Measurements from ENCODE around the gene PID1. TPM values are rescaled to one million over a fixed set of nuclear protein-coding genes. Genes with fewer than 3 reads are reported as not detected.

The PID1 gene
- total RNA-seq, 4 donors from 2014 or later, result 33.1 to 48.6 (median 39.7) TPM

DNA sequence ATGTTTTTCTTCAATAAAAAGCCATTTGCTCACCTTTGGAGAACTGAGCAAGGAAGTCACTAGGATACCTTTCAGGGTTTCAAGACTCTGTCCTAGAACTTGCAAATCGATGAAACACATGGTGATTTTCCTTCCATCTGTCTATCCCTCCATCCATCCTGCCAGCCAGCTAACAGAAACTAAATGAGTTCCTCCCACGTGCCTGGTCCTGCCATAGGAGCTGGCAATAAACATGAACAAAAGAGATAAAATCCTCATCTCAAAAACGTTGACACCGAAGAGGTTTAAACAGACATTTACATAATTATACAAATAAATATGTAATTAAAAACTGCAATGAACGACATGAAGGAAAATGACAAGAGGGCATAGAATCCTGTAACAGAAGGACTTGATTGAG is 249.0 kb downstream of the PID1 start:
- no peaks in the 10 kb centered on the region for H3K27me3 ChIP-seq
- no peak for DNase-seq (ENCODE audit: low spot score in 2 of 2)
- H3K9me3 ChIP-seq, result no peaks in the 10 kb centered on the region
- H3K4me1 ChIP-seq, result no peaks in the 10 kb centered on the region
- H3K4me3 ChIP-seq, result no peak overlapping the region
- TF ChIP-seq EP300 (IDR thresholded peaks at IDR 0.05) (no peak), POLR2A (IDR thresholded peaks at IDR 0.05) (no peak)
- TF ChIP-seq, protein P1, sequence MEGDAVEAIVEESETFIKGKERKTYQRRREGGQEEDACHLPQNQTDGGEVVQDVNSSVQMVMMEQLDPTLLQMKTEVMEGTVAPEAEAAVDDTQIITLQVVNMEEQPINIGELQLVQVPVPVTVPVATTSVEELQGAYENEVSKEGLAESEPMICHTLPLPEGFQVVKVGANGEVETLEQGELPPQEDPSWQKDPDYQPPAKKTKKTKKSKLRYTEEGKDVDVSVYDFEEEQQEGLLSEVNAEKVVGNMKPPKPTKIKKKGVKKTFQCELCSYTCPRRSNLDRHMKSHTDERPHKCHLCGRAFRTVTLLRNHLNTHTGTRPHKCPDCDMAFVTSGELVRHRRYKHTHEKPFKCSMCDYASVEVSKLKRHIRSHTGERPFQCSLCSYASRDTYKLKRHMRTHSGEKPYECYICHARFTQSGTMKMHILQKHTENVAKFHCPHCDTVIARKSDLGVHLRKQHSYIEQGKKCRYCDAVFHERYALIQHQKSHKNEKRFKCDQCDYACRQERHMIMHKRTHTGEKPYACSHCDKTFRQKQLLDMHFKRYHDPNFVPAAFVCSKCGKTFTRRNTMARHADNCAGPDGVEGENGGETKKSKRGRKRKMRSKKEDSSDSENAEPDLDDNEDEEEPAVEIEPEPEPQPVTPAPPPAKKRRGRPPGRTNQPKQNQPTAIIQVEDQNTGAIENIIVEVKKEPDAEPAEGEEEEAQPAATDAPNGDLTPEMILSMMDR (IDR thresholded peaks at IDR 0.05), result no peak
- WGBS, 2 donors, result 76 to 78% methylated on average over 5 of the region's 5 CpGs
- H3K36me3 ChIP-seq, result peaks cover 0 to 9% (median 0%) of the 10 kb centered on the region in 3 donors
- no peak overlapping the region for H3K27ac ChIP-seq

DNA sequence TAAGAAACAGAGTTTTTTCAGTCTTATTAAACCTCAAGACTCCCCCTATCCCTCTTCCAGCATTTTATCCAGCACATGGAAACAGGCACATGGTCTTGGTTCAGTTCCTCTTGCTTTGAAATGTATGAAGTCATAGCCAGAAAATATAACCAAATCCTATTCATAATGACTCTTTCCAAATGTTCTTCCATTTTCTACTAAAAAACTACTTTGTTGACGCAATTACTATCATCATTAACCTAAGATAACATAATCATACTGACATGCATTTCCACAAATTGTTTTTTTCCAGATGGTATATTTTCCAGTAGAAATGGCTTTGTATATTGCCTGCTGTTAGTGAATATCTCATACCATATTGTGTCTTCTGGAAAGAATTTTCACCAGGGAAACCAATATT is 261.3 kb downstream of the PID1 start:
- no peak overlapping the region for H3K27ac ChIP-seq
- WGBS, 2 donors, result 71 to 92% methylated on average over 1 of the region's 1 CpG

DNA sequence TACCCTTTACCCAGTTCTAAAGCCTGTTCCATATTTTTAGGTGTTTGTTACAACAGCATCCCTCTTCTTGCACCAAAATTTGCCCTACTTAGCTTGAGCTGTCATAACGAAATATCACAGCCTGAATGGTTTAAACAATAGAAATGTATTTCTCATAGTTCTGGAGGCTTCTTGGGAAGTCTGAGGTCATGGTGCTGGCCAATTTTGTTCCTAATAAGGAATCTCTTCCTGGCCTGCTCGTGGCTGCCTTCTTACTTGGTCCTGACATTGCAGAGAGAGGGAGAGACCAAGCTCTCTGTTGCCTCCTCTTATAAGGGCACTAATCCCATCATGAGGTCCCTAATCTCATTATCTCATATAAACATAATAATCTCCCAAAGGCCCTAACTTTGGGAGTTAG is 267.8 kb downstream of the PID1 start:
- Histone ChIP-seq H3K9me3 (peaks cover 0 to 19% (median 2%) of the 10 kb centered on the region in 4 donors), H3K27ac (no peak overlapping the region), H3K4me1 (no peaks in the 10 kb centered on the region), H3K4me3 (no peak overlapping the region), H3K27me3 (no peaks in the 10 kb centered on the region), H3K36me3 (no peaks in the 10 kb centered on the region)
- DNase-seq (ENCODE audit: low spot score in 2 of 2), result no peak
- WGBS, 2 donors, result 36 to 40% methylated on average over 2 of the region's 2 CpGs
- TF ChIP-seq, protein P1 (IDR thresholded peaks at IDR 0.05), result no peak
- TF ChIP-seq POLR2A (IDR thresholded peaks at IDR 0.05) (no peak), EP300 (IDR thresholded peaks at IDR 0.05) (no peak)

More for the DNA sequence above, 261.3 kb downstream of the PID1 start:
- DNase-seq (ENCODE audit: low spot score in 2 of 2), result no peak
- H3K27me3 ChIP-seq, result no peaks in the 10 kb centered on the region
- H3K36me3 ChIP-seq, result no peaks in the 10 kb centered on the region
- TF ChIP-seq EP300 (IDR thresholded peaks at IDR 0.05), result no peak
- no peak for TF ChIP-seq POLR2A (IDR thresholded peaks at IDR 0.05)
- TF ChIP-seq, protein P1 (IDR thresholded peaks at IDR 0.05), result no peak
- H3K4me1 ChIP-seq, result no peaks in the 10 kb centered on the region
- no peak overlapping the region for H3K4me3 ChIP-seq
- no peaks in the 10 kb centered on the region for H3K9me3 ChIP-seq

DNA sequence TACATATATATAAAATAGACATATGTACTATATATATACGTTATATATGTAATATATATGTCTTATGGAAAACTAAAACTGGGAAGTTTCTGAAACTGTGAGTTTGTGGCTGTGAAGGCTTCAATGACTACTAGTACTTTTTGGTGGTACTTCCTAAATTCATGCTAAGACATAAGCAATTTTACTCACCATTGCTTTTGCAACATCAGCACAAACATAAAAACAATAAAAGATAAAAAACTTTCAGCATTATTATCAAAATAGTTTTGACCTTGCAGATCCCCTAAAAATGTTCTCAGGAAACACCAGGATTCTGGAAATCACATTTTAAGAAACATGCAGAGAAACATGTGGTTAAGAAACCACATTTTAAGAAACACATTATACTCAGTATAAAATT is 269.9 kb downstream of the PID1 start:
- 77 to 81% methylated on average over 1 of the region's 1 CpG for whole genome bisulfite sequencing, 2 donors
- TF ChIP-seq, protein P1 (IDR thresholded peaks at IDR 0.05), result no peak
- TF ChIP-seq POLR2A (IDR thresholded peaks at IDR 0.05) (no peak), EP300 (IDR thresholded peaks at IDR 0.05) (no peak)
- DNase-seq (ENCODE audit: low spot score in 2 of 2), result no peak
- Histone ChIP-seq H3K27ac (no peak overlapping the region), H3K27me3 (no peaks in the 10 kb centered on the region), H3K9me3 (peaks cover 0 to 19% (median 2%) of the 10 kb centered on the region in 4 donors), H3K36me3 (no peaks in the 10 kb centered on the region), H3K4me3 (no peak overlapping the region), H3K4me1 (no peaks in the 10 kb centered on the region)

DNA sequence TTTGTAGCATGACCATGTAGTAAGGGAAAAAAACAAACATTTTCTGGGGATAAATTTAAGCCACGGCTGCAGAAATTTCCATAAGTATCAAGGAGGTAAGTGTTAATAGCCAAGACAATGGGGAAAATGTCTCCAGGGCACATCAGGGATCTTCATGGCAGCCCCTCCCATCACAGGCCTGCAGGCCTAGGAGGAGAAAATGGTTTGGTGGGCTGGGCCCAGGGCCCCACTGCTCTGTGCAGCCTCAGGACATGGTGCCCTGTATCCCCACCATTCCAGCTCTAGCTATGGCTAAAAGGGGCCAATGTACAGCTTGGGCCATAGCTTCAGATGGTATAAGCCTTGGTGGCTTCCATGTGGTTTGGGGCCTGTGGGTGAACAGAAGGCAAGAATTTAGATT is 271.8 kb downstream of the PID1 start:
- no peak for DNase-seq (ENCODE audit: low spot score in 2 of 2)
- Histone ChIP-seq H3K36me3 (no peaks in the 10 kb centered on the region), H3K27ac (no peak overlapping the region), H3K9me3 (peaks cover 0 to 19% (median 2%) of the 10 kb centered on the region in 4 donors), H3K27me3 (no peaks in the 10 kb centered on the region), H3K4me1 (no peaks in the 10 kb centered on the region), H3K4me3 (no peak overlapping the region)
- TF ChIP-seq POLR2A (IDR thresholded peaks at IDR 0.05), result no peak
- no peak for TF ChIP-seq EP300 (IDR thresholded peaks at IDR 0.05)
- TF ChIP-seq, protein P1 (IDR thresholded peaks at IDR 0.05), result no peak
- WGBS, 2 donors, result 85 to 89% methylated on average over 1 of the region's 1 CpG
